A549 (cell line): ENCODE measurements around the gene LYZL4.

ENCODE experiments used
- CTCF ChIP-seq: fragments of >200 bp; sonication (Bioruptor Twin); formaldehyde crosslinking; IDR thresholded peaks from 3 replicates; pipeline ENCODE4 v1.5.1; 2016
- KDM1A ChIP-seq: fragments of 200-600 bp; sonication (generic); IDR thresholded peaks from 2 replicates; pipeline ENCODE4 v1.6.1; 2016; ENCODE audit warnings: low read depth, mild to moderate bottlenecking
- MAZ ChIP-seq: fragments of 150-350 bp; IDR thresholded peaks from 2 replicates; pipeline ENCODE4 v1.6.1; 2014; ENCODE audit warnings: antibody characterized with exemption, low read depth, low read length, borderline replicate concordance

- no peak for TF ChIP-seq MAZ
- no peak for TF ChIP-seq KDM1A
- TF ChIP-seq CTCF: no peak
Observed at GRCh38 chr3:42351207-42351606, 59.2 kb downstream of the LYZL4 start.
